Smooth muscle cell (in vitro differentiated cells): ENCODE data around the gene VPS36. TPM values are rescaled to one million over a fixed set of nuclear protein-coding genes. Genes with fewer than 3 reads are reported as not detected.

Source experiments
- DNase-seq: peaks from one replicate; lab custom pipeline; 2025; ENCODE audit not compliant: unreplicated experiment; lab: John Stamatoyannopoulos, UW
- H2AFZ ChIP-seq: fragments of 200-600 bp; sonication (generic); 2 replicates; pipeline ENCODE4 v1.6.0; 2016; ENCODE audit warnings: antibody characterized with exemption, low read depth, mild to moderate bottlenecking
- H3F3A ChIP-seq: fragments of 200-600 bp; sonication (generic); 2 replicates; pipeline ENCODE4 v1.6.0; 2017; ENCODE audit warnings: antibody characterized with exemption, low read depth
- H3K27ac ChIP-seq: fragments of 200-600 bp; sonication (generic); 2 replicates; pipeline ENCODE4 v1.5.1; 2016; ENCODE audit warnings: low read depth, mild to moderate bottlenecking
- H3K27me3 ChIP-seq: fragments of 200-600 bp; sonication (generic); 2 replicates; pipeline ENCODE4 v1.6.1; 2016; ENCODE audit warnings: low read depth, mild to moderate bottlenecking
- H3K36me3 ChIP-seq: fragments of 200-600 bp; sonication (generic); 2 replicates; pipeline ENCODE4 v1.5.1; 2016; ENCODE audit warnings: low read depth
- H3K4me1 ChIP-seq: fragments of 200-600 bp; sonication (generic); 2 replicates; pipeline ENCODE4 v1.5.1; 2016; ENCODE audit warnings: low read depth
- H3K4me2 ChIP-seq: fragments of 200-600 bp; sonication (generic); 2 replicates; pipeline ENCODE4 v1.6.0; 2016; ENCODE audit warnings: mild to moderate bottlenecking
- H3K4me3 ChIP-seq: fragments of 200-600 bp; sonication (generic); 2 replicates; pipeline ENCODE4 v1.5.1; 2016; ENCODE audit warnings: mild to moderate bottlenecking
- H3K79me2 ChIP-seq: fragments of 200-600 bp; sonication (generic); 2 replicates; pipeline ENCODE4 v1.6.0; 2016; ENCODE audit warnings: low read depth, mild to moderate bottlenecking
- H3K9ac ChIP-seq: fragments of 200-600 bp; sonication (generic); 2 replicates; pipeline ENCODE4 v1.6.0; 2016; ENCODE audit warnings: low read depth
- H3K9me3 ChIP-seq: fragments of 200-600 bp; sonication (generic); replicated peaks from 2 replicates; pipeline ENCODE4 v1.5.1; 2016; ENCODE audit warnings: low read depth
- H4K20me1 ChIP-seq: fragments of 200-600 bp; sonication (generic); 2 replicates; pipeline ENCODE4 v1.6.0; 2016; ENCODE audit warnings: low read depth
- WGBS: methylation state at CpG from one replicate; pipeline ENCODE4 v1.1.7; 2016; ENCODE audit warnings: low lambda C conversion rate; 5-methylcytosine and 5-hydroxymethylcytosine counted together
- polyA plus RNA-seq: library from polyadenylated mRNA; unstranded; fragments of >200 nt; fragmentation: Nextera tagmentation; extraction: Ambion mirVana; gene quantifications from 2 replicates; pipeline ENCODE4 v1.2.1, GENCODE V29; 2016
- total RNA-seq: library from RNA; depleted of rRNA; stranded (reverse); fragments of >200 nt; gene quantifications from 2 replicates; pipeline ENCODE4 v1.2.3, GENCODE V29; 2014
- TF ChIP-seq, protein P1 (sequence below): fragments of 200-600 bp; sonication (generic); IDR thresholded peaks from 2 replicates; pipeline ENCODE4 v1.5.1; 2017; ENCODE audit warnings: borderline replicate concordance, mild to moderate bottlenecking, antibody characterized with exemption; ENCODE audit not compliant: insufficient read depth, poor library complexity, severe bottlenecking

The VPS36 gene
- total and polyA plus RNA-seq, 2 experiments from 2014 or later = 18.2 to 31.7 TPM

DNA sequence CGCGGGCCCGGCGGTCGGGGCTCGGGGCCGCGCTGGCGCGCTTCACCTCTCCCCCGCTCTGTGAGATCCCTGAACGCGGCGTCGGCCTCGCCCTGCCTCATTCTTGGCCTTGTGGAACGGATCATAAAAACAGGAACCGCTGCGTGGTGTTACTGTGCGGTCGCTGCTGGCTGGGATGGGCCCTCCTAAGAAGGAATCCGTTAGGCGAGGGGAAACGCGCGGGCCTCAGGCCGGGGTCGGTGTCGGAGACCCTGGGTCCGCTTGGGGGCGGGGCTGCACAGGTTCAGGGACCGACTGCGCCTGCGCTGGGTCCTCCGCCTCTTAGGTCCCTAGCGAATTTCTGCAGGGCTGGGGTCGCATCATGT is 5.2 kb upstream of the VPS36 start:
- DNase-seq = peak; percentile 79
- peak overlapping the region; percentile 65 for H3K9ac ChIP-seq
- H2AFZ ChIP-seq = peak overlapping the region; percentile 96
- H3K36me3 ChIP-seq = no peaks in the 10 kb centered on the region
- H4K20me1 ChIP-seq = no peaks in the 10 kb centered on the region
- H3K4me2 ChIP-seq = peak overlapping the region; percentile 83
- peaks cover 41% of the 10 kb centered on the region for H3K79me2 ChIP-seq
- no peaks in the 10 kb centered on the region for H3K27me3 ChIP-seq
- WGBS = 2% methylated on average over 36 of the region's 37 CpGs
- H3K4me3 ChIP-seq = peak overlapping the region; percentile 64
- no peaks in the 10 kb centered on the region for H3F3A ChIP-seq
- H3K9me3 ChIP-seq = no peaks in the 10 kb centered on the region
- peaks cover 22% of the 10 kb centered on the region for H3K4me1 ChIP-seq
- TF ChIP-seq, protein P1, sequence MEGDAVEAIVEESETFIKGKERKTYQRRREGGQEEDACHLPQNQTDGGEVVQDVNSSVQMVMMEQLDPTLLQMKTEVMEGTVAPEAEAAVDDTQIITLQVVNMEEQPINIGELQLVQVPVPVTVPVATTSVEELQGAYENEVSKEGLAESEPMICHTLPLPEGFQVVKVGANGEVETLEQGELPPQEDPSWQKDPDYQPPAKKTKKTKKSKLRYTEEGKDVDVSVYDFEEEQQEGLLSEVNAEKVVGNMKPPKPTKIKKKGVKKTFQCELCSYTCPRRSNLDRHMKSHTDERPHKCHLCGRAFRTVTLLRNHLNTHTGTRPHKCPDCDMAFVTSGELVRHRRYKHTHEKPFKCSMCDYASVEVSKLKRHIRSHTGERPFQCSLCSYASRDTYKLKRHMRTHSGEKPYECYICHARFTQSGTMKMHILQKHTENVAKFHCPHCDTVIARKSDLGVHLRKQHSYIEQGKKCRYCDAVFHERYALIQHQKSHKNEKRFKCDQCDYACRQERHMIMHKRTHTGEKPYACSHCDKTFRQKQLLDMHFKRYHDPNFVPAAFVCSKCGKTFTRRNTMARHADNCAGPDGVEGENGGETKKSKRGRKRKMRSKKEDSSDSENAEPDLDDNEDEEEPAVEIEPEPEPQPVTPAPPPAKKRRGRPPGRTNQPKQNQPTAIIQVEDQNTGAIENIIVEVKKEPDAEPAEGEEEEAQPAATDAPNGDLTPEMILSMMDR = no peak
- H3K27ac ChIP-seq = peak overlapping the region; percentile 69

DNA sequence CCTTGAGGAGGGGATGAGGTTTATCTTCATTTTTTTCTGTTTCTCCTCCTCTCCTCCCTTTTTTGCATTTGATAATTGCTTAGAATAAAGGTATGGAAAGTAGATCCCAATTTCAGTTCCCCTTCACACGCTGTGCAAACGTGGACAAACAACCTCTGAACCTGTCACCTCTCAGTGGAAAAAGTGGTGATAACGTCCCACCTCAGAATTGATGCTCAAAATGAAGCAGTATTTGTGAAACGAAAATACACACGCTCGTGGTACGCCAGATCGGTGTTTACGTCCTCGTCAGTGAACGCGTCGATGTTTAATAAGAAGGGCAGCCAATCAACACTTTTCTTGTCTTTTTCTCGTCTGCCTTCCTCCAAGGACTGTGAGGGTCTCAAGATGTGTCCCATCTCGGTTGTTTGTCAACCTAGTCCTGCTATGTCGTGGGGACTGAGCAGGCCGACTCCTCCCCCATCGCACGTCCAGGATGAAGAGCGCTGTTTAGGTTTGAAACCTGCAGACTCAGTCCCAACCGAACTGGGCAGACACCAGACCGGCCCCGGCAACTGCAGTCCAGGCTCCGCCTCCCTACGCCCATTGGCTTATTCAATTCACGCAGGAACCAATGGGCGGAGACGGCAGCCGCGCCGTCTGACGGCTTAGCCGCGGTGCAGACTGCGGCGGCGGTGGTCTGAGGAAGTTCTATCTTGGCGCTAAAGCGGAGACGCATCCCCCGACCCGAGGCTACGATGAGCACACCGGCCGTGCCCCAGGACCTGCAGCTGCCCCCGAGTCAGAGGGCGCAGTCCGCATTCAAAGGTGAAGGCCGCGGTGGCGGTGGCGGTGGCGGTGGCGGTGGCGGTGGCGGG is 4.6 kb upstream of the VPS36 start, which contains the start of gene CKAP2:
Gene CKAP2, plus strand, starts transcription at position 659 of the 857 bp plus-strand sequence. Its CDS starts 79 bp downstream, at position 738.
- TF ChIP-seq, protein P1 = no peak
- H4K20me1 ChIP-seq = no peaks in the 10 kb centered on the region
- peak within 1 kb of the TSS; percentile 96 for H2AFZ ChIP-seq
- H3K36me3 ChIP-seq = no peaks in the 10 kb centered on the region
- peak; percentile 75 for DNase-seq
- H3K9me3 ChIP-seq = no peaks in the 10 kb centered on the region
- H3K4me1 ChIP-seq = peaks cover 22% of the 10 kb centered on the region
- H3K4me2 ChIP-seq = peak within 1 kb of the TSS; percentile 83
- H3K9ac ChIP-seq = peak within 1 kb of the TSS; percentile 65
- peaks cover 41% of the 10 kb centered on the region for H3K79me2 ChIP-seq
- H3K4me3 ChIP-seq = peak within 1 kb of the TSS; percentile 64
- WGBS = under 1% methylated on average over 52 of the region's 56 CpGs
- H3F3A ChIP-seq = no peaks in the 10 kb centered on the region
- peak within 1 kb of the TSS; percentile 69 for H3K27ac ChIP-seq
- H3K27me3 ChIP-seq = no peaks in the 10 kb centered on the region

DNA sequence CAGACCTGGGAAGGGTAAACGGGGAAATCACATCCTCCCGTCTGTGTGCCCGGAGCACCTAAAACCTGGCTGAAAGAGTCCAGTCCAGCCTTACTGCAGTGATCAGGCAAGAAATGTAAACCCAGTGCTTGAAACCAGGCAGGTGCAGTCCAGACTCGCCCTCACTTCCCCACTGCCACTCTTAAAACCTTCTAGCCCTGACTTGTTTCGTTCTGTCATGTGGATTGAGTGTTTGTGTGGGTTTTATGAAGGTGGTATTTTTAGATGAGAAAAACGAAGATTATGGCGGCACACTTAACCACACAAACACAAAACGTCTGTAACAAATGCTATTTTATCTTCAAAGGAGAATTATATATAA is 4.0 kb upstream of the VPS36 start:
- TF ChIP-seq, protein P1 = no peak
- DNase-seq = no peak
- 24% methylated on average over 8 of the region's 8 CpGs for WGBS
- H3K9ac ChIP-seq = peak overlapping the region; percentile 65
- H3K9me3 ChIP-seq = no peaks in the 10 kb centered on the region
- no peaks in the 10 kb centered on the region for H3K27me3 ChIP-seq
- H3K27ac ChIP-seq = peak overlapping the region; percentile 69
- peak overlapping the region; percentile 96 for H2AFZ ChIP-seq
- peak overlapping the region; percentile 64 for H3K4me3 ChIP-seq
- peaks cover 23% of the 10 kb centered on the region for H3K4me1 ChIP-seq
- H4K20me1 ChIP-seq = peaks cover under 1% of the 10 kb centered on the region
- H3K4me2 ChIP-seq = peak overlapping the region; percentile 83
- peaks cover 36% of the 10 kb centered on the region for H3K79me2 ChIP-seq
- H3K36me3 ChIP-seq = no peaks in the 10 kb centered on the region
- H3F3A ChIP-seq = no peaks in the 10 kb centered on the region
